GM13977 (cell line): ENCODE measurements around the gene XRN2.

Source experiments
- DNase-seq: peaks from one replicate; pipeline ENCODE4 v3.0.0; 2012; ENCODE audit warnings: low spot score
- in situ Hi-C: fragments of 300-500 bp; cut with MboI; formaldehyde crosslinking; loops from one replicate; pipeline ENCODE4 v1.12.0; 2022; ENCODE audit warnings: low sequenced_read_pairs, low pct_unique_long_range_greater_than_20kb, mixed read lengths, inconsistent platforms; ENCODE audit not compliant: unreplicated experiment
- TF ChIP-seq, protein P1 (sequence below): IDR thresholded peaks from 2 replicates; pipeline ENCODE4 v1.5.1; 2012; ENCODE audit warnings: mild to moderate bottlenecking, control low read depth; ENCODE audit not compliant: insufficient read depth; ENCODE audit errors: extremely low read depth, missing control alignments

The XRN2 gene

DNA sequence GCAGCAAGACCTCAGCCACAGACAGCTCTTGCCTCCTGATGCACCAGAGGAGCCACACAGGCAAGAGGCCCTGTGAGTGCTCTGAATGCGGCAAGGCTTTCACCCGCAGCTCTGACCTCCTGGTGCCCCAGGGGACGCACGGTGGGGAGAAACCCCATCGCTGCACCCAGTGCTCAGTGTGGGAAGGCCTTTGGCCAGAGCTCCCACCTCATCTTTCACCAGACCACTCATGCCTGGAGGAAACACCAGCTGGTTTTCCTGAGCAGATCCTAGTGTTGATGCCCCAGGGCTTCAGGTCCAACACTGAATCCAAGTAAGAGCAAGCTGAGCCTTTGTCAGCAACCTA, 37.0 kb upstream of the XRN2 start:
- no peak for DNase-seq
- TF ChIP-seq, protein P1, sequence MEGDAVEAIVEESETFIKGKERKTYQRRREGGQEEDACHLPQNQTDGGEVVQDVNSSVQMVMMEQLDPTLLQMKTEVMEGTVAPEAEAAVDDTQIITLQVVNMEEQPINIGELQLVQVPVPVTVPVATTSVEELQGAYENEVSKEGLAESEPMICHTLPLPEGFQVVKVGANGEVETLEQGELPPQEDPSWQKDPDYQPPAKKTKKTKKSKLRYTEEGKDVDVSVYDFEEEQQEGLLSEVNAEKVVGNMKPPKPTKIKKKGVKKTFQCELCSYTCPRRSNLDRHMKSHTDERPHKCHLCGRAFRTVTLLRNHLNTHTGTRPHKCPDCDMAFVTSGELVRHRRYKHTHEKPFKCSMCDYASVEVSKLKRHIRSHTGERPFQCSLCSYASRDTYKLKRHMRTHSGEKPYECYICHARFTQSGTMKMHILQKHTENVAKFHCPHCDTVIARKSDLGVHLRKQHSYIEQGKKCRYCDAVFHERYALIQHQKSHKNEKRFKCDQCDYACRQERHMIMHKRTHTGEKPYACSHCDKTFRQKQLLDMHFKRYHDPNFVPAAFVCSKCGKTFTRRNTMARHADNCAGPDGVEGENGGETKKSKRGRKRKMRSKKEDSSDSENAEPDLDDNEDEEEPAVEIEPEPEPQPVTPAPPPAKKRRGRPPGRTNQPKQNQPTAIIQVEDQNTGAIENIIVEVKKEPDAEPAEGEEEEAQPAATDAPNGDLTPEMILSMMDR: no peak
- in situ Hi-C loops: no loop called here

DNA sequence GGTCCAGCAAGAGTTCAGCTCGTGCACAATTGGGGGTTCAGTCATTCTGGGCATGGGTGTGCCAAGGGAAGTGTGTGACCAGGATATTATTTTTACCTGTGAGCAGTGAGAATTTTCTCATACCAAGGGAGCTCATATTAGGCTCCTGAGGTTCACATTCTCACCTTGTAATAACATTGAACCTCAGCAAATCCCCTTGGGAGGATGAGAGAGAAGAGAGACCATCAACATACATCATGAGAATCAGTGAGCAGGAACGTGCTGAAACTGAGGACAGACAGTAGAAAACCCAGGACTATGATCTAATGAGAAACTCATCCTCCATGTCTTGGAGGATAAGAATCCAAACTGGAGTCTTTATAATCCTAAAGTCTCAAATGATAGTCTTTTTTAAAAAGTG, 33.4 kb upstream of the XRN2 start:
- DNase-seq: no peak
- TF ChIP-seq, protein P1: no peak
- in situ Hi-C loops: no loop called here

DNA sequence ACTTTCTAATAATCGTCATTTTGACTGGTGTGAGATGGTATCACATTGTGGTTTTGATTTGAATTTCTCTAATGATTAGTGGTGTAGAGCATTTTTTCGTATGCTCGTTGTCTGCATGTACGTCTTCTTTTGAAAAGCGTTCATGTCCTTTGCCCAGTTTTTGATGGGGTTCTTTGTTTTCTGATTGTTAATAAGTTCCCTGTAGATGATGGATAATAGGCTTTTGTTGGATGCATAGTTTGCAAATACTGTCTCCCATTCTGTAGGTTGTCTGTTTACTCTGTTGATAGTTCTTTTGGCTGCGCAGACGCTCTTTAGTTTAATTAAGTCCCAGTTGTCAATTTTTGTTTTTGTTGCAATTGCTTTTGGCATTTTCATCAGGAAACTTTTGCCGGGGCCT, 32.3 kb upstream of the XRN2 start:
- TF ChIP-seq, protein P1: no peak
- DNase-seq: no peak
- in situ Hi-C loops: no loop called here

DNA sequence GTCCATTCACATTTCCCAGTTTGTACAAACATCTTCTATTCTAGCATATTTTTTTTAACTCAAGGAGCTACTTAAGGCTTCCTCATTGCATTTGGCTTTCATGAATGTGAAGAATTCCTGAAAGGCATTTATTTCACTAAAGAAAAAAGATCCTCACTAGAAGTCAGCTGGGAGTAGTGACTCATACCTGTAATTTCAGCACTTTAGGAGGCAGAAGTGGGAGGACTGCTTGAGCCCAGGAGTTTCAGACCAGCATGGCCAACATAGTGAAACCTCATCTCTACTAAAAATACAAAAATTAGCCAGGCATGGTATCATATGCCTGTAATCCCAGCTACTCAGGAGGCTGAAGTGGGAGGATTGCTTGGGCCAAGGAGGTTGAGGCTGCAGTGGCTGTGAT, 30.9 kb upstream of the XRN2 start:
- no peak for DNase-seq
- in situ Hi-C loops: no loop called here
- TF ChIP-seq, protein P1: no peak

DNA sequence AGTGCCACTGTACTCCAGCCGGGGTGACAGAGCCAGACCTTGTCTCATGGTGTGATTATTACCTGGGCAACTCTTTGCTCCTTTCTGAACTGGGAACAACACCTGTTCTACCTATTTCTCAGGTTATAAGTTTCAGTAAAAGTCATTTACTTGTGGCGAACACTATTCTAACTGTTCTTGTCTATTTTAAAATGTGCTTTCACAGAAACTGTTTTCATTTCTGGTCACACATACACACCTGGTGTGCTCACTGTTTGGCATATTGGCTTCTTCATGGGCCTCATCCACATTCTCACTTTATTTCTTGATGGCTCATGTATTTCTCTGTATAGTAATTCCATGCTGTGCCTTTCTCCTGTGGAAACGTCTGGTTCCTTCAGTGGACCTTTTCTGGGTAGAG, 30.5 kb upstream of the XRN2 start:
- in situ Hi-C loops: no loop called here
- TF ChIP-seq, protein P1: no peak
- DNase-seq: no peak

DNA sequence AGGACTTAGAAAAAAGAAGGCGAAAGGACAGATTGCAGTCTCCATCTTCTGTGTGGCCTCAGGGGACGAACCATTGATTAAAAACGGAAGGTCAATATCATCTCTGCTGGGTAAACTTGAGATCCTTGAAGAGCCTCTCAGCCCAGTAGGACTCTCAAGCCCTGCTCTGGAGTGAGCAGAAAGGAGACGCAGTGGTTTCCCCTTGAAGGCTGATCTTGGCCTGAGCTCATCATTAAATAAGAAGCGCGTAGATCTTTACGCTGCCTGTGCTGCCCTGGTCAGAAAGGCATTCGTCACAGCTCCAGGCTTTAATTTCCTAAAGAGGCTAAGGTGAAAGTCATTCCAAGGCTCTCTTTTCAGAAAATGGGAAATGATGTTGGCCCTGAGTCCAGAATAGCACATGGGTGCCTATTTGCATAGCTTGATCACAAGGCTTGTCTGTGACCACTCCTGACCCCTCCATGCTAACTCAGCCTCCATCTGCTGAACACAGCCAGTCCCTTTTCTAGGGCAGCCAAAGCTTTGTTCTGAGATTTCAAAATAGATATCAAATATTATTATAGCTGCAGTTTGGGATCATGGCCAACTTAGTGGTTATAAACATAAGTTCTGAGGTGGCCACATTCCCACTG, 29.3 kb upstream of the XRN2 start:
- DNase-seq: no peak
- in situ Hi-C loops: no loop called here
- TF ChIP-seq, protein P1: no peak

DNA sequence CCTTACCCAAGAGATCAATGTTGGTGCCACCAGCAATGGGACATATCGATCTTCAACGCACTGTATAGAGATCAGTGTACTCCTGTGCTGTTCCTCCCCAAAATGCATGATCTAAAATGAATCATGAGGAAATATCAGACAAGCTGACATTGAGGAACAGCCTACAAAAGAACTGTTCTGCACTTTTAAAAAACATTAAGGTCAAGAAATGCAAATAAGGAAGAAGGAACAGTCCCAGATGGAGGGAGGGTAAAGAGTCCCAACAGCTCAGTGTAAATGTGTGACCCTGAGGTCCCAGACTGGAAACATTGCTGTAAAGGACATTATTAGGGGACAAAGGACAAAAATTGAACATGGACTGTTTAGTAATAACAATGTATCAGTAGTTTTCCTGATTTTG, 24.3 kb upstream of the XRN2 start:
- DNase-seq: no peak
- in situ Hi-C loops: no loop called here
- TF ChIP-seq, protein P1: no peak
